Neuronal stem cell (in vitro differentiated cells): ENCODE data around the gene NKAIN4.

ENCODE experiments used
- DNase-seq: peaks from one replicate; pipeline ENCODE4 v3.0.0-alpha.2; 2013; ENCODE audit warnings: low spot score
- H2AFZ ChIP-seq: one replicate; pipeline ENCODE4 v1.6.1; 2013; ENCODE audit warnings: mild to moderate bottlenecking, low read length, inconsistent platforms
- H2AK5ac ChIP-seq: 2 replicates; pipeline ENCODE4 v1.6.1; 2013; ENCODE audit warnings: low read depth, mild to moderate bottlenecking, inconsistent platforms, low read length, moderate library complexity, mixed read lengths
- H2BK120ac ChIP-seq: 2 replicates; pipeline ENCODE4 v1.6.1; 2013; ENCODE audit warnings: low read depth, mild to moderate bottlenecking, inconsistent platforms, low read length, moderate library complexity, mixed read lengths
- H2BK12ac ChIP-seq: one replicate; pipeline ENCODE4 v1.6.1; 2013; ENCODE audit warnings: low read length, inconsistent platforms
- H2BK15ac ChIP-seq: 2 replicates; pipeline ENCODE4 v1.6.1; 2013; ENCODE audit warnings: mild to moderate bottlenecking, low read length, inconsistent platforms, mixed read lengths
- H2BK5ac ChIP-seq: one replicate; pipeline ENCODE4 v1.6.1; 2013; ENCODE audit warnings: inconsistent platforms, mild to moderate bottlenecking, low read length, moderate library complexity
- H3K14ac ChIP-seq: one replicate; pipeline ENCODE4 v1.6.1; 2013; ENCODE audit warnings: low read length, inconsistent platforms
- H3K18ac ChIP-seq: 2 replicates; pipeline ENCODE4 v1.6.1; 2013; ENCODE audit warnings: low read length, inconsistent platforms
- H3K23ac ChIP-seq: 2 replicates; pipeline ENCODE4 v1.6.1; 2013; ENCODE audit warnings: low read depth, mild to moderate bottlenecking, mixed read lengths, low read length, inconsistent platforms; ENCODE audit not compliant: poor library complexity
- H3K27ac ChIP-seq: replicated peaks from 3 replicates; pipeline ENCODE4 v1.5.1; 2013; ENCODE audit warnings: low read length, inconsistent platforms
- H3K27me3 ChIP-seq, 3 experiments: 2 replicates each; pipeline ENCODE4 v1.6.1; 2013; ENCODE audit warnings: low read length in 3 of 3, mild to moderate bottlenecking in 2 of 3, inconsistent platforms in 1 of 3, low read depth in 1 of 3, mixed read lengths in 1 of 3, moderate library complexity in 1 of 3; ENCODE audit not compliant: control insufficient read depth in 3 of 3, insufficient read depth in 3 of 3
- H3K36me3 ChIP-seq, 2 donors: replicated peaks in 1 of 2; 2 replicates each; pipeline ENCODE4 v1.6.1; 2013; ENCODE audit warnings: low read length in 2 of 2; ENCODE audit not compliant: control insufficient read depth in 2 of 2, insufficient read depth in 2 of 2
- H3K4ac ChIP-seq: 2 replicates; pipeline ENCODE4 v1.6.1; 2013; ENCODE audit warnings: inconsistent platforms, mild to moderate bottlenecking, low read length, moderate library complexity
- H3K4me1 ChIP-seq, 2 donors: 1 replicate in 1 of 2; 2 replicates in 1 of 2; pipeline ENCODE4 v1.6.1; 2013; ENCODE audit warnings: low read length in 2 of 2, low read depth in 1 of 2; ENCODE audit not compliant: control insufficient read depth in 2 of 2, insufficient read depth in 1 of 2
- H3K4me2 ChIP-seq: one replicate; pipeline ENCODE4 v1.6.1; 2013; ENCODE audit warnings: mild to moderate bottlenecking, low read length, inconsistent platforms; ENCODE audit not compliant: insufficient read depth, poor library complexity, severe bottlenecking
- H3K4me3 ChIP-seq, 2 donors: 2 replicates each; pipeline ENCODE4 v1.5.1; 2013; ENCODE audit warnings: low read length in 2 of 2, mild to moderate bottlenecking in 2 of 2, inconsistent platforms in 1 of 2, moderate library complexity in 1 of 2
- H3K79me1 ChIP-seq: one replicate; pipeline ENCODE4 v1.6.1; 2013; ENCODE audit warnings: low read depth, mild to moderate bottlenecking, inconsistent platforms, low read length, moderate library complexity
- H3K9ac ChIP-seq: one replicate; pipeline ENCODE4 v1.6.1; 2013; ENCODE audit warnings: mild to moderate bottlenecking, low read depth, low read length, inconsistent platforms; ENCODE audit not compliant: poor library complexity
- H3K9me3 ChIP-seq, 2 donors: replicated peaks in 1 of 2; 2 replicates each; pipeline versions ENCODE3 to v1.6.1; 2013; ENCODE audit warnings: low read length in 2 of 2, mild to moderate bottlenecking in 2 of 2, inconsistent platforms in 1 of 2, low read depth in 1 of 2, mixed read lengths in 1 of 2, moderate library complexity in 1 of 2; ENCODE audit not compliant: control insufficient read depth in 2 of 2, insufficient read depth in 1 of 2
- H4K8ac ChIP-seq: one replicate; pipeline ENCODE4 v1.6.1; 2013; ENCODE audit warnings: low read depth, mild to moderate bottlenecking, inconsistent platforms, low read length, moderate library complexity
- H4K91ac ChIP-seq: one replicate; pipeline ENCODE4 v1.6.1; 2013; ENCODE audit warnings: low read length, low read depth, mild to moderate bottlenecking, inconsistent platforms; ENCODE audit not compliant: poor library complexity
- WGBS, 2 donors: extraction: QIAGEN DNeasy Blood & Tissue Kit; methylation state at CpG; one replicate each; pipeline ENCODE4 v1.1.7; 2013; ENCODE audit warnings: missing lambda C conversion rate in 2 of 2, mixed read lengths in 1 of 2; ENCODE audit not compliant: insufficient read length in 2 of 2, insufficient replicate concordance in 1 of 2; ENCODE audit errors: extremely low coverage in 2 of 2; 5-methylcytosine and 5-hydroxymethylcytosine counted together

NKAIN4 gene

GRCh38 chr20:63255931-63256704 is 1.9 kb upstream of the NKAIN4 start:
- H2BK120ac ChIP-seq = no peak overlapping the region
- peaks cover 0 to 1% of the 10 kb centered on the region in 2 donors for H3K36me3 ChIP-seq
- H3K4me3 ChIP-seq = no peak overlapping the region
- no peaks in the 10 kb centered on the region for H3K27me3 ChIP-seq
- no peak overlapping the region for H3K9ac ChIP-seq
- WGBS, 2 donors = no CpG with 5 or more reads among the region's 31 CpGs
- H2AK5ac ChIP-seq = peak overlapping the region; percentile 16
- peak overlapping the region; percentile 26 for H2BK15ac ChIP-seq
- H3K4me2 ChIP-seq = no peak overlapping the region
- no peak overlapping the region for H3K27ac ChIP-seq
- no peak overlapping the region for H2AFZ ChIP-seq
- no peak overlapping the region for H3K23ac ChIP-seq
- H3K79me1 ChIP-seq = peaks cover 4% of the 10 kb centered on the region
- H2BK12ac ChIP-seq = peak overlapping the region; percentile 63
- peak overlapping the region; percentile 57 for H4K91ac ChIP-seq
- no peak overlapping the region for H3K4ac ChIP-seq
- H4K8ac ChIP-seq = no peak overlapping the region
- DNase-seq = no peak
- peaks cover 34 to 42% of the 10 kb centered on the region in 2 donors for H3K4me1 ChIP-seq
- H3K18ac ChIP-seq = peak overlapping the region; percentile 73
- H2BK5ac ChIP-seq = peak overlapping the region; percentile 30
- peaks cover 0 to 18% of the 10 kb centered on the region in 2 donors for H3K9me3 ChIP-seq
- H3K14ac ChIP-seq = no peak overlapping the region

GRCh38 chr20:63254606-63255384 is 532 bp upstream of the NKAIN4 start:
- Histone ChIP-seq H3K79me1 (peaks cover 7% of the 10 kb centered on the region), H2BK12ac (peak overlapping the region; percentile 89), H3K9me3 (peaks cover 0 to 18% of the 10 kb centered on the region in 2 donors), H2AK5ac (peak overlapping the region; percentile 38), H2BK15ac (peak overlapping the region; percentile 95), H3K4me2 (peak overlapping the region; percentile 97), H3K4me3 (peak overlapping the region; percentile 2 to 58), H3K4me1 (peaks cover 30% of the 10 kb centered on the region in 2 donors), H3K18ac (peak overlapping the region; percentile 99), H3K27ac (peak overlapping the region; percentile 52), H3K27me3 (no peaks in the 10 kb centered on the region), H2BK5ac (peak overlapping the region; percentile 21), H3K23ac (peak overlapping the region; percentile 58), H3K9ac (peak overlapping the region; percentile 83), H2BK120ac (peak overlapping the region; percentile 48), H4K8ac (no peak overlapping the region), H3K14ac (no peak overlapping the region), H3K4ac (peak overlapping the region; percentile 85), H3K36me3 (peaks cover under 1 to 1% of the 10 kb centered on the region in 2 donors), H4K91ac (no peak overlapping the region), H2AFZ (peak overlapping the region; percentile 47)
- DNase-seq = peak; percentile 52
- WGBS, 2 donors = no CpG with 5 or more reads among the region's 56 CpGs

- Histone ChIP-seq H3K14ac (peak overlapping the region; percentile 89), H3K4me3 (peak overlapping the region; percentile 51 to 93), H2AK5ac (peak overlapping the region; percentile 100), H3K9me3 (peaks cover 0 to 18% of the 10 kb centered on the region in 2 donors), H3K23ac (peak overlapping the region; percentile 85), H3K4me2 (peak overlapping the region; percentile 86), H2BK12ac (no peak overlapping the region), H3K18ac (peak overlapping the region; percentile 99), H3K79me1 (peaks cover 12% of the 10 kb centered on the region), H3K27ac (peak overlapping the region; percentile 67), H3K36me3 (peaks cover 4 to 6% of the 10 kb centered on the region in 2 donors), H2BK120ac (peak overlapping the region; percentile 87), H2AFZ (peak overlapping the region; percentile 81), H4K8ac (peak overlapping the region; percentile 59), H3K4me1 (peaks cover 30% of the 10 kb centered on the region in 2 donors), H2BK15ac (peak overlapping the region; percentile 97), H2BK5ac (peak overlapping the region; percentile 40), H3K9ac (peak overlapping the region; percentile 91), H4K91ac (peak overlapping the region; percentile 83), H3K27me3 (no peaks in the 10 kb centered on the region), H3K4ac (peak overlapping the region; percentile 47)
- no CpG with 5 or more reads among the region's 89 CpGs for WGBS, 2 donors
- DNase-seq = peak; percentile 85
Observed at GRCh38 chr20:63253438-63254231, 628 bp downstream of the NKAIN4 start.
